KBM-7 (cell line): ENCODE measurements around the gene NPBWR2.

Experiments
- DNase-seq: peaks from one replicate; pipeline ENCODE4 v3.0.0-alpha.2; 2015
- in situ Hi-C: fragments of 300-500 bp; cut with MboI; formaldehyde crosslinking; loops from 2 replicates; pipeline ENCODE4 v1.14.3; 2020; ENCODE audit warnings: low sequenced_read_pairs, low pct_unique_long_range_greater_than_20kb, mixed read lengths

Gene NPBWR2

GRCh38 chr20:64077541-64077875 lies 29.9 kb downstream of the NPBWR2 start:
- in situ Hi-C loops: no loop called here
- no peak for DNase-seq

- in situ Hi-C loops: no loop called here
- DNase-seq: peak; percentile 73
These were observed 30.3 kb downstream of the NPBWR2 start for GRCh38 chr20:64077094-64077493.

- in situ Hi-C loops: no loop called here
- DNase-seq: no peak
These were observed 31.0 kb downstream of the NPBWR2 start for GRCh38 chr20:64076061-64076997.

- no peak for DNase-seq
- in situ Hi-C loops: no loop called here
These were observed 31.8 kb downstream of the NPBWR2 start for GRCh38 chr20:64075556-64075955.

GRCh38 chr20:64074963-64075362 lies 32.4 kb downstream of the NPBWR2 start:
- in situ Hi-C loops: no loop called here
- DNase-seq: no peak

GRCh38 chr20:64074184-64074789 lies 33.1 kb downstream of the NPBWR2 start:
- in situ Hi-C loops: no loop called here

GRCh38 chr20:64073476-64074183 lies 33.7 kb downstream of the NPBWR2 start:
- DNase-seq: no peak
- in situ Hi-C loops: no loop called here

More at GRCh38 chr20:64074184-64074789, 33.1 kb downstream of the NPBWR2 start:
- no peak for DNase-seq

GRCh38 chr20:64072498-64073063 lies 34.8 kb downstream of the NPBWR2 start:
- DNase-seq: peak; percentile 60
- in situ Hi-C loops: no loop called here

- in situ Hi-C loops: no loop called here
- no peak for DNase-seq
These were observed 35.7 kb downstream of the NPBWR2 start for GRCh38 chr20:64071341-64072332.

- no peak for DNase-seq
- in situ Hi-C loops: no loop called here
These were observed 36.9 kb downstream of the NPBWR2 start for GRCh38 chr20:64070244-64070993.

- in situ Hi-C loops: no loop called here
- DNase-seq: no peak
These were observed 37.6 kb downstream of the NPBWR2 start for GRCh38 chr20:64069614-64070243.

- in situ Hi-C loops: no loop called here
- no peak for DNase-seq
These were observed 38.2 kb downstream of the NPBWR2 start for GRCh38 chr20:64069209-64069613.

GRCh38 chr20:64068386-64069208 lies 38.8 kb downstream of the NPBWR2 start:
- in situ Hi-C loops: no loop called here
- no peak for DNase-seq

- in situ Hi-C loops: no loop called here
These were observed 39.5 kb downstream of the NPBWR2 start for GRCh38 chr20:64067733-64068307.

GRCh38 chr20:64067005-64067632 lies 40.2 kb downstream of the NPBWR2 start:
- in situ Hi-C loops: no loop called here
- DNase-seq: no peak

More at GRCh38 chr20:64067733-64068307, 39.5 kb downstream of the NPBWR2 start:
- DNase-seq: no peak

GRCh38 chr20:64065974-64066343 lies 41.4 kb downstream of the NPBWR2 start:
- in situ Hi-C loops: no loop called here

More at GRCh38 chr20:64065974-64066343, 41.4 kb downstream of the NPBWR2 start:
- DNase-seq: peak; percentile 63
